Activated T-helper 9 cell treated with anti-CD3 and anti-CD28 coated beads, Interleukin-2, amount 50 U/mL, for 16 hours (primary cell): ENCODE measurements around the gene SDSL.

Source experiments
- DNase-seq: peaks from one replicate; pipeline ENCODE4 v3.0.0-alpha.2; 2020; ENCODE audit warnings: low read depth

Gene SDSL

GRCh38 chr12:113485330-113485729 is 63.1 kb downstream of the SDSL start:
- DNase-seq: no peak

DNA sequence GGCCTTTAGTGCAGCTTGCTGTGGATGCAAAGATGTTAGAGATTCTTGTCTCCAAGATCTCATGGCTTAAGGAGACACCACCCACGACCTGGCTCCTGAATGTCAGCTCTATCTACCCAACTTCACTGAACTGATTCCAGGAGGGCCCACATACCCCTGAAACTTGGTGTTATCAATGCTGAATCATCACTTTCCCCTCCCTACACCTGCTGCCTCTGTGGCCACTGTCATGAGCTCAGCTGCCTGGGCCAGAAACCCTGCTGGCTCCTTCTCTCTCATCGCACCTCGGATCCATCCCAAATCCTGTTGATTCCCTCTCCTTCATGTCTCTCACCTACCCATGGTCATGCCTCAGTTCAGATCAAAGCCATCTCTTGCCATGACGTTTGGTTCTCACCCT is 64.5 kb downstream of the SDSL start:
- DNase-seq: no peak
